ENCODE results near the gene TBL1XR1.

The TBL1XR1 gene

DNA sequence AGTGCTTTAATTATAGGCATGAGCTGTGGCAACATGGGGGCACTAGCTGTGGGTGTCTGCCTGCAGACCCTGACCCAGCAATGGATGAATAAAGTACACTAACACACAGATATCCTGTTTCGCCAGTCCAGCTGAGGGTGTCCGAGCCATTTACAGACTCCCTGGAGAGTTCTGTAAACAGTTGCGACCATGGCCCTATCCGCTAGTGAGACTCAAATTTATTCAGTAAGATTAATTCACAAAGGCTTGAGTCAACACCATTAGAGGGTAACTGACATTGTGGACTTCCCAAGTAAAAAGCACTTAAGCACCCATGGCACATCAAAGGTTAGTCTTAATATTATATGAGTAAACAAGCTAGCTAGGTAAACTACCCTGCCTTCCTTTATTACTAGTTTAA, 161.6 kb downstream of the TBL1XR1 start:
- H3K4me1 ChIP-seq (ENCODE audit: control insufficient read depth, low read depth, low read length): no peaks in the 10 kb centered on the region
- H2AK5ac ChIP-seq (ENCODE audit: low read length): no peak overlapping the region
- WGBS (ENCODE audit: extremely low coverage, insufficient coverage, low lambda C conversion rate): no CpG with 5 or more reads among the region's 4 CpGs
- no peak overlapping the region for H3K27ac ChIP-seq (ENCODE audit: low read depth, low read length)
- peaks cover 2% of the 10 kb centered on the region for H3K79me1 ChIP-seq (ENCODE audit: low read length)
- H3K4ac ChIP-seq (ENCODE audit: low read depth, low read length): no peak overlapping the region
- no peak overlapping the region for H4K8ac ChIP-seq (ENCODE audit: low read depth, low read length)
- no peak overlapping the region for H2BK15ac ChIP-seq (replicated peaks; ENCODE audit: low read depth)
- H4K5ac ChIP-seq (ENCODE audit: low read length): no peak overlapping the region
- no peak overlapping the region for H3K56ac ChIP-seq (ENCODE audit: low read length)
- H2BK5ac ChIP-seq (ENCODE audit: low read length): no peak overlapping the region
- DNase-seq: no peak
- H3K4me3 ChIP-seq (ENCODE audit: low read length): no peak overlapping the region
- peaks cover 4% of the 10 kb centered on the region for H3K36me3 ChIP-seq (ENCODE audit: control insufficient read depth, insufficient read depth, low read length)
- H3K79me2 ChIP-seq (ENCODE audit: control insufficient read depth, insufficient read depth, low read length): no peaks in the 10 kb centered on the region
- H2BK120ac ChIP-seq (ENCODE audit: low read depth, low read length): no peak overlapping the region
- H3K18ac ChIP-seq (ENCODE audit: low read length): no peak overlapping the region
- no peak overlapping the region for H3K4me2 ChIP-seq (ENCODE audit: low read length)
- H3K27me3 ChIP-seq (ENCODE audit: insufficient read depth, low read length, poor library complexity): no peaks in the 10 kb centered on the region
- no peak overlapping the region for H3K23ac ChIP-seq (ENCODE audit: low read length)
- H3K9ac ChIP-seq (ENCODE audit: low read length): no peak overlapping the region

DNA sequence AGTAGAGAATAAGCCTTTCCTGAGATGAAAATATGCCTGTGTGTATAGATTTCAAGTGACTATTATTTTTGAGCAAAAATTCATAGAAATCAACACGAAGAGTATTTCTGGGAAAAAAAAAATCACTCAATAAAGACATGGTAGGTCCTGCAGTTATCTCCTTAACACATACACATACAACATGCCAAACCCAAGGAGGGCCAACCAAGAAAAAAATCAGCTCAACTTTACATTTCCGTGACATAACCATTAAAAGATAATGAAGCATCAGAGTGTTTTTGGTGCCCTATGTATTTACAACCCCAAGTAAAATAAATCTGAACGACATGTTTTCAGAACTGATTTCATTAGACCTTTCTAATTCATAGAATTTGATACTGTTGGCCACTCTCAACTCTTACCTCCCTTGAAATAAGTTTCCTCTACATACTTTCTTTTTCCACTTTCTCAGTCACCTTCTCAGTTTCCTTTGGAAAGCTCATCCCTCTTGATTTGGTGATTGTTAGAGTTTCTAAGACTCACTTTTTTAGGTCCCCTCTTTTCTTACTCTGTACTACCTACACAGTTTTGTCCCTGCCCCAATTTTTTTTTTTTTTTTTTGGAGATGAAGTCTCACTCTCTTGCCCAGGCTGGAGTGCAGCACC, 162.3 kb downstream of the TBL1XR1 start:
- no peak overlapping the region for H4K8ac ChIP-seq (ENCODE audit: low read depth, low read length)
- H3K79me2 ChIP-seq (ENCODE audit: control insufficient read depth, insufficient read depth, low read length): no peaks in the 10 kb centered on the region
- no peak overlapping the region for H3K4me2 ChIP-seq (ENCODE audit: low read length)
- H2BK120ac ChIP-seq (ENCODE audit: low read depth, low read length): no peak overlapping the region
- no peak overlapping the region for H2BK5ac ChIP-seq (ENCODE audit: low read length)
- no peak overlapping the region for H3K9ac ChIP-seq (ENCODE audit: low read length)
- no peak overlapping the region for H2AK5ac ChIP-seq (ENCODE audit: low read length)
- no peak overlapping the region for H3K18ac ChIP-seq (ENCODE audit: low read length)
- H3K27ac ChIP-seq (ENCODE audit: low read depth, low read length): no peak overlapping the region
- peaks cover 4% of the 10 kb centered on the region for H3K36me3 ChIP-seq (ENCODE audit: control insufficient read depth, insufficient read depth, low read length)
- H3K79me1 ChIP-seq (ENCODE audit: low read length): peaks cover 2% of the 10 kb centered on the region
- H3K27me3 ChIP-seq (ENCODE audit: insufficient read depth, low read length, poor library complexity): no peaks in the 10 kb centered on the region
- H3K4me1 ChIP-seq (ENCODE audit: control insufficient read depth, low read depth, low read length): no peaks in the 10 kb centered on the region
- H3K23ac ChIP-seq (ENCODE audit: low read length): no peak overlapping the region
- no peak for DNase-seq
- H3K4me3 ChIP-seq (ENCODE audit: low read length): no peak overlapping the region
- H2BK15ac ChIP-seq (replicated peaks; ENCODE audit: low read depth): no peak overlapping the region
- H3K56ac ChIP-seq (ENCODE audit: low read length): no peak overlapping the region
- H4K5ac ChIP-seq (ENCODE audit: low read length): no peak overlapping the region
- H3K4ac ChIP-seq (ENCODE audit: low read depth, low read length): no peak overlapping the region
- WGBS (ENCODE audit: extremely low coverage, insufficient coverage, low lambda C conversion rate): no CpG with 5 or more reads among the region's 3 CpGs

DNA sequence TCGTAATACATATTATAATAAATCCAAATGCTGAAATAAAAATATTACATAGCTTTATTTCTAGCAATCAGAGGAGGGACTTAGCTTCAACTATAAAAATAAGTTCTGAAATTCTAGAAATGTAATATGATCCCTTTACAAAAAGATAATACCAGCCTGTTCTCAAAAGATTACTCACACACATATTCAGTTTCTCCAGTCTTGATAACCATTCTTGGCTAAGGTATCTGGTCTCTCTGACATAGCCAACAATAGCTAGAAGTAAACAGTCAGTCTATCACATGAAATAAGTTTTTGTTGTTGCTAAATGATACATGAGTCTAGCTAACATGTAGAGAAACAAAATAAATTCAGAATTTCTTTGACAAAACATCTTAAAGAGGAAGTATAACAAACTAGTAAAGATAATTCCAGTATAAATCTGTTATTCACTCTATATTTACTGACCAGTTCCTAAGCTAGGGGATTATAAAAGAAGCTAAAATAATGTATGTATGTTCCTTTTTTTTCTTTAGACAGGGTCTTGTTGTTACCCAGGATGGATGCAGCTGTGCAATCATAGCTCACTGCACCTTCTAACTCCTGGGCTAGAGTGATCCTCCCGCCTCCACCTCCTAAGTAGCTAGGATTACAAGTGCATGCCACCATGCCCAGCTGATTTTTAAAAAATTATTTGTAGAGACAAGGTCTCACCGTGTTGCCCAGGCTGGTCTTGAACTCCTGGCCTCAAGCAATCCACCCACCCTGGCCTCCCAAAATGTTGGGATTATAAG, 170.6 kb downstream of the TBL1XR1 start:
- no peaks in the 10 kb centered on the region for H3K36me3 ChIP-seq (ENCODE audit: control insufficient read depth, insufficient read depth, low read length)

DNA sequence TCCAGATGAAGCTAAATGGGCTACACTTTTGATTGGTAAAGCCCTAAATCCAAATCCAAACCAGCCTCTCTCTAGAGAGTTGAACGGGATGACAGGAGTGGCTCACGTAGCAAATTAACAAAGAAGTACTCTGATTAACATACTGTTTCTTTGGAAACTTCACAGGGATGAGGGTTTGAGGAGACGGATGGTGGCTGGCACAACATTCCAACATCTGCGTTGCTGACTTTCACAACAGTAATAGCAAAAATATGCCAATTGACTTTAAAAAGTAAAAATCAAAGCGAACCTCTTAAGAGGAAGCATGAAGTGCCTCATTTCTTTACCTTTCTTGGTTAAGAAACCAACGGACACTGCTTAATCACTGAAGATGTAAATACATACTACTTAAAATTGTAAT, 181.4 kb downstream of the TBL1XR1 start:
- H3K79me1 ChIP-seq (ENCODE audit: low read length): no peaks in the 10 kb centered on the region
- DNase-seq: no peak
- H3K9ac ChIP-seq (ENCODE audit: low read length): no peak overlapping the region
- no peaks in the 10 kb centered on the region for H3K36me3 ChIP-seq (ENCODE audit: control insufficient read depth, insufficient read depth, low read length)
- WGBS (ENCODE audit: extremely low coverage, insufficient coverage, low lambda C conversion rate): no CpG with 5 or more reads among the region's 6 CpGs
- H3K79me2 ChIP-seq (ENCODE audit: control insufficient read depth, insufficient read depth, low read length): no peaks in the 10 kb centered on the region
- H2BK5ac ChIP-seq (ENCODE audit: low read length): no peak overlapping the region
- no peak overlapping the region for H3K27ac ChIP-seq (ENCODE audit: low read depth, low read length)
- H3K4me2 ChIP-seq (ENCODE audit: low read length): no peak overlapping the region
- no peaks in the 10 kb centered on the region for H3K27me3 ChIP-seq (ENCODE audit: insufficient read depth, low read length, poor library complexity)
- H2BK15ac ChIP-seq (replicated peaks; ENCODE audit: low read depth): no peak overlapping the region
- no peak overlapping the region for H3K4me3 ChIP-seq (ENCODE audit: low read length)
- no peak overlapping the region for H2BK120ac ChIP-seq (ENCODE audit: low read depth, low read length)
- no peak overlapping the region for H4K8ac ChIP-seq (ENCODE audit: low read depth, low read length)
- no peak overlapping the region for H2AK5ac ChIP-seq (ENCODE audit: low read length)
- H3K18ac ChIP-seq (ENCODE audit: low read length): no peak overlapping the region
- H3K56ac ChIP-seq (ENCODE audit: low read length): no peak overlapping the region
- H3K4ac ChIP-seq (ENCODE audit: low read depth, low read length): no peak overlapping the region
- H4K5ac ChIP-seq (ENCODE audit: low read length): no peak overlapping the region
- H3K4me1 ChIP-seq (ENCODE audit: control insufficient read depth, low read depth, low read length): no peaks in the 10 kb centered on the region
- H3K23ac ChIP-seq (ENCODE audit: low read length): no peak overlapping the region

More for the DNA sequence above, 170.6 kb downstream of the TBL1XR1 start:
- Histone ChIP-seq H3K4me3 (ENCODE audit: low read length) (no peak overlapping the region), H3K4me2 (ENCODE audit: low read length) (no peak overlapping the region), H2BK15ac (replicated peaks; ENCODE audit: low read depth) (no peak overlapping the region), H3K79me1 (ENCODE audit: low read length) (peaks cover 4% of the 10 kb centered on the region), H2BK120ac (ENCODE audit: low read depth, low read length) (no peak overlapping the region), H3K27ac (ENCODE audit: low read depth, low read length) (no peak overlapping the region), H3K56ac (ENCODE audit: low read length) (no peak overlapping the region), H4K5ac (ENCODE audit: low read length) (no peak overlapping the region), H3K18ac (ENCODE audit: low read length) (no peak overlapping the region), H3K23ac (ENCODE audit: low read length) (no peak overlapping the region), H3K4ac (ENCODE audit: low read depth, low read length) (no peak overlapping the region), H3K79me2 (ENCODE audit: control insufficient read depth, insufficient read depth, low read length) (no peaks in the 10 kb centered on the region), H3K4me1 (ENCODE audit: control insufficient read depth, low read depth, low read length) (no peaks in the 10 kb centered on the region), H3K27me3 (ENCODE audit: insufficient read depth, low read length, poor library complexity) (no peaks in the 10 kb centered on the region), H2AK5ac (ENCODE audit: low read length) (no peak overlapping the region), H3K9ac (ENCODE audit: low read length) (no peak overlapping the region), H4K8ac (ENCODE audit: low read depth, low read length) (no peak overlapping the region), H2BK5ac (ENCODE audit: low read length) (no peak overlapping the region)
- WGBS (ENCODE audit: extremely low coverage, insufficient coverage, low lambda C conversion rate): 100% methylated on average over 1 of the region's 3 CpGs
- no peak for DNase-seq

DNA sequence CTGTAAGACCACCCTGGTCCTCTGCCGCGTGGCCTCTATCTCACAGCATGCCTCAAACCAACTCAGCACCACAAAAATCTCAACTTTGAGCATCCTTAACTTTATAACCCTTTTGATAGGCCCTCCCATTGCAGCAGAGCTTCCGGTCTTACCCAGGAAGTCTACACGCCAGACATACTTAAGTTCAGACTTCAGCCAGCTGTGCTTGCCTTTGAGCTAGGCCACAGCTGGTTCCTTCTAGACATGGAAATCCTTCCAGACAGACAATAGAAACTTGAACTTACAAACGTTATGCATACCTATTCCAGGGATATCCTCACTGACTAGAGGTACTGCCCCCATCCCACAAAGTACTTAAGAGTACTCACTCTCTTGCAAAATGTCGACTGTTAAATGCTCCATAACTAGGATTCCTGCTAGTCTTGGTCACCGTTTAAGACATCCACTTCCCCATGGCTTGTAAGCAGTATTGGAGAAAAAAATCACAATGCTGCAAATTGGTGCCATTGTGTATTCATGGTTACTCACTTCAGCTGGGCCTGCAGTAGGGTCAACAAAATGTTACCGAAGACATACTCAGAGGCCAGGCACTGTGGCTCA, 183.5 kb downstream of the TBL1XR1 start:
- no peak overlapping the region for H3K4me3 ChIP-seq (ENCODE audit: low read length)
- no peaks in the 10 kb centered on the region for H3K79me2 ChIP-seq (ENCODE audit: control insufficient read depth, insufficient read depth, low read length)
- H3K4me2 ChIP-seq (ENCODE audit: low read length): no peak overlapping the region
- no CpG with 5 or more reads among the region's 8 CpGs for WGBS (ENCODE audit: extremely low coverage, insufficient coverage, low lambda C conversion rate)
- H3K23ac ChIP-seq (ENCODE audit: low read length): no peak overlapping the region
- no peak overlapping the region for H4K5ac ChIP-seq (ENCODE audit: low read length)
- no peak overlapping the region for H3K56ac ChIP-seq (ENCODE audit: low read length)
- H3K9ac ChIP-seq (ENCODE audit: low read length): no peak overlapping the region
- no peak overlapping the region for H3K4ac ChIP-seq (ENCODE audit: low read depth, low read length)
- no peaks in the 10 kb centered on the region for H3K27me3 ChIP-seq (ENCODE audit: insufficient read depth, low read length, poor library complexity)
- no peaks in the 10 kb centered on the region for H3K4me1 ChIP-seq (ENCODE audit: control insufficient read depth, low read depth, low read length)
- H2AK5ac ChIP-seq (ENCODE audit: low read length): no peak overlapping the region
- peak; percentile 55 for DNase-seq
- no peak overlapping the region for H3K18ac ChIP-seq (ENCODE audit: low read length)
- no peak overlapping the region for H2BK120ac ChIP-seq (ENCODE audit: low read depth, low read length)
- H2BK15ac ChIP-seq (replicated peaks; ENCODE audit: low read depth): no peak overlapping the region
- no peak overlapping the region for H2BK5ac ChIP-seq (ENCODE audit: low read length)
- H4K8ac ChIP-seq (ENCODE audit: low read depth, low read length): no peak overlapping the region
- H3K79me1 ChIP-seq (ENCODE audit: low read length): no peaks in the 10 kb centered on the region
- H3K27ac ChIP-seq (ENCODE audit: low read depth, low read length): no peak overlapping the region
- H3K36me3 ChIP-seq (ENCODE audit: control insufficient read depth, insufficient read depth, low read length): no peaks in the 10 kb centered on the region

Data from mesendoderm (in vitro differentiated cells).